Liver (tissue), 3 donors: ENCODE results near the gene CELF4.

Experiments used
- CTCF ChIP-seq: fragments of 150-350 bp; IDR thresholded peaks from 2 replicates; pipeline ENCODE4 v1.5.1; 2017; ENCODE audit warnings: improper control_type of control experiment, low read depth, low read length; ENCODE audit not compliant: missing input control
- TAF1 ChIP-seq: conservative IDR thresholded peaks from 2 replicates; pipeline ENCODE4 v1.6.1; 2016; ENCODE audit warnings: antibody characterized with exemption, mild to moderate bottlenecking
- donor health status: healthy.
- donor health status: healthy.

- TF ChIP-seq CTCF: no peak
- TF ChIP-seq TAF1: no peak
These were observed 3.6 kb downstream of the CELF4 start for GRCh38 chr18:37561986-37562385.
